GM18867 (cell line): ENCODE results near the gene MAP3K12.
"Not testable (repeated sequence)": the region's sequence is repeated elsewhere in the genome, so short reads cannot be mapped to it uniquely, and the experiment has no call there.

Experiments
- ATAC-seq: cut with Tn5 transposase; IDR thresholded peaks from one replicate; pipeline ENCODE4 v1.9.1; 2021; ENCODE audit warnings: mild to moderate bottlenecking, moderate library complexity; ENCODE audit not compliant: unreplicated experiment

Gene MAP3K12

GRCh38 chr12:53492830-53493609 lies 6.2 kb downstream of the MAP3K12 start:
- peak; percentile 93 for ATAC-seq

GRCh38 chr12:53492188-53492587 lies 7.1 kb downstream of the MAP3K12 start:
- no peak for ATAC-seq

GRCh38 chr12:53489242-53489864 lies 9.9 kb downstream of the MAP3K12 start:
- no peak for ATAC-seq

- ATAC-seq: no peak
Observed at GRCh38 chr12:53486736-53487487, 12.3 kb downstream of the MAP3K12 start.

GRCh38 chr12:53485955-53486735 lies 13.1 kb downstream of the MAP3K12 start:
- ATAC-seq: no peak

- no peak for ATAC-seq
Observed at GRCh38 chr12:53484686-53485575, 14.3 kb downstream of the MAP3K12 start.

GRCh38 chr12:53483979-53484377 lies 15.3 kb downstream of the MAP3K12 start:
- ATAC-seq: no peak

- no peak for ATAC-seq
Observed at GRCh38 chr12:53483225-53483978, 15.9 kb downstream of the MAP3K12 start.

- no peak for ATAC-seq
Observed at GRCh38 chr12:53482626-53483168, 16.6 kb downstream of the MAP3K12 start.

GRCh38 chr12:53481939-53482586 lies 17.2 kb downstream of the MAP3K12 start:
- no peak for ATAC-seq

- not testable (repeated sequence) for ATAC-seq
Observed at GRCh38 chr12:53481458-53481857, 17.8 kb downstream of the MAP3K12 start.

- ATAC-seq: no peak
Observed at GRCh38 chr12:53480491-53481442, 18.5 kb downstream of the MAP3K12 start.

- ATAC-seq: no peak
Observed at GRCh38 chr12:53479331-53479730, 19.9 kb downstream of the MAP3K12 start.

- no peak for ATAC-seq
Observed at GRCh38 chr12:53478865-53479264, 20.4 kb downstream of the MAP3K12 start.

- ATAC-seq: no peak
Observed at GRCh38 chr12:53476769-53477209, 22.5 kb downstream of the MAP3K12 start.

- no peak for ATAC-seq
Observed at GRCh38 chr12:53474819-53475218, 24.4 kb downstream of the MAP3K12 start.

- ATAC-seq: no peak
Observed at GRCh38 chr12:53474077-53474476, 25.2 kb downstream of the MAP3K12 start.
